ENCODE data around the gene INPP5A.
A peak's percentile ranks its signal among the peaks of the same experiment; 100 is the strongest.

The INPP5A gene

GRCh38 chr10:132538790-132539421 is 1.3 kb downstream of the INPP5A start:
- TF ChIP-seq CTCF (conservative IDR thresholded peaks at IDR 0.05) (no peak), ZFX (IDR thresholded peaks at IDR 0.05) (no peak)
- peak overlapping the region; percentile 91 for H3K27ac ChIP-seq

GRCh38 chr10:132539431-132539839 is 1.8 kb downstream of the INPP5A start:
- peak overlapping the region; percentile 91 for H3K27ac ChIP-seq

GRCh38 chr10:132539894-132540293 is 2.3 kb downstream of the INPP5A start:
- no peak for TF ChIP-seq ZFX (IDR thresholded peaks at IDR 0.05)
- no peak for TF ChIP-seq CTCF (conservative IDR thresholded peaks at IDR 0.05)
- peak overlapping the region; percentile 91; the same call in 1 of the 2 replicates for H3K27ac ChIP-seq

More at GRCh38 chr10:132539431-132539839, 1.8 kb downstream of the INPP5A start:
- TF ChIP-seq ZFX (IDR thresholded peaks at IDR 0.05) = no peak
- TF ChIP-seq CTCF (conservative IDR thresholded peaks at IDR 0.05) = no peak

GRCh38 chr10:132540456-132540855 is 2.9 kb downstream of the INPP5A start:
- no peak for TF ChIP-seq ZFX (IDR thresholded peaks at IDR 0.05)
- no peak for TF ChIP-seq CTCF (conservative IDR thresholded peaks at IDR 0.05)
- no peak overlapping the region for H3K27ac ChIP-seq

GRCh38 chr10:132541129-132541528 is 3.5 kb downstream of the INPP5A start:
- TF ChIP-seq CTCF (conservative IDR thresholded peaks at IDR 0.05) (no peak), ZFX (IDR thresholded peaks at IDR 0.05) (no peak)

GRCh38 chr10:132541601-132542011 is 4.0 kb downstream of the INPP5A start:
- TF ChIP-seq CTCF (conservative IDR thresholded peaks at IDR 0.05) (no peak), ZFX (IDR thresholded peaks at IDR 0.05) (no peak)
- H3K27ac ChIP-seq = no peak overlapping the region

More at GRCh38 chr10:132541129-132541528, 3.5 kb downstream of the INPP5A start:
- H3K27ac ChIP-seq = no peak overlapping the region

GRCh38 chr10:132542086-132542775 is 4.6 kb downstream of the INPP5A start:
- TF ChIP-seq ZFX (IDR thresholded peaks at IDR 0.05) (no peak), CTCF (conservative IDR thresholded peaks at IDR 0.05) (no peak)
- no peak overlapping the region for H3K27ac ChIP-seq
